GM19468 (cell line): ENCODE data around the gene SNUPN.
A peak's percentile ranks its signal among the peaks of the same experiment; 100 is the strongest.

Source experiments
- ATAC-seq: cut with Tn5 transposase; IDR thresholded peaks from one replicate; pipeline ENCODE4 v1.9.1; 2021; ENCODE audit warnings: mild to moderate bottlenecking, moderate library complexity, moderate number of reproducible peaks; ENCODE audit not compliant: unreplicated experiment; ENCODE audit errors: extremely low read depth

Gene SNUPN

DNA sequence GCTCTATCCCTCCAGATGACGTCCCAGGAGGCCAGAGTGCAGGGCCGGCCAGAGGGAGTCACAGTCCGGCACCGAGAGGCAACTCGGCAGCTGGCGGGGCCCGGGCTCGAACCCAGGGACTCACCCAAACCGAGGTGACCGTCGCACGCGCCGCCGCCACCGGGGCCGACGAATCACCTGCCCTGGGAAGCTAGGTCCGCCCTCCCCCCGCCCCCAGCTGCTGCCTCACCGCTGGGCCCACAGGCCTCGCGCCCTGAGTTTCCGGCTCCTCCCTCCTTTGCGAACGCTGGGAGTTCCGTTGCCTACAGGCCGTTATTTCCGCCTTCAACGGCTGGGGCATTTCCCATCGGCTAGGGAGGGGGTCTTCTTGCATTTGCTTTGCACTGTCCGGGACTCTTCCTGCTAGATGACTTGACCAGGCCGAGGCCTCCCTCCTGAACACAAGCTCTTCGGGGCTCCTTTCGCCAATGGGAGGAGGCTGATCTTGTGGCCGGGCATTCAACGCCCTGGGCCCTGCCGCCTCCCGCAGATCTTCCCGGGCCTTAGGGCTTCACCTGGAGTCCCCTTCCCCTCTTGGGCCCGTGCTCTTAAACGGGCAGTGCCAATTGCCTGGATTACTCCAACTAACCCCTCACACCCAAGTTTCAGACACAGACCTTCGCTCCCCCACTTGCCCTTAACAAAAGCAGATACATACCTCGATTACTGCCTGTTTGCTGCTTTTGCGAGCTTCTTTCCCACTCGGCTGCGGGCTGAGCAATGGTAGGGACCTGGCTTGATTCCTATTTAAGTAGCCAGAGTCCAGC, at the start of gene SNUPN:
SNUPN (minus strand) TSS at position 184 of the 806 bp plus-strand sequence. CDS start 4,674 bp downstream, outside the sequence.
- peak; percentile 28 for ATAC-seq

DNA sequence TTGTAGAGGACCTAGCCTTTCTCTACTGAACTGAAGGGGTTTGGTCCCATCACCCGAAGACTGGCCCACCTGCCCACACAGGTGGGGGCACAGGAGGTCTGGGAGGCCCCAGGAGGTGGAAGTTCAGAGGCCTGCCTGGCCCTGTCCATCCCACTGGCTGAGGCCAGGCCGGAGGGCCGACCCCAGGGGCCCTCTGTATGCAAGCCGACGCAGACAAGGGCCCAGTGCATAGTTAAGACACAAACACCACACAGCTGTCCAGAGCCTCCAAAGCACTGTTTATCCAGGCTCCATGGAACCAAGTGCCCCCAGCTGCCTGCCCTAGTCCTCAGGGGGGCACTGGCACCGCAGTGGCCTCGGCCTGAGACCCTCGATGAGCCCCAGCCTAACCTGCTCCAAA, 48.8 kb upstream of the SNUPN start:
- no peak for ATAC-seq

DNA sequence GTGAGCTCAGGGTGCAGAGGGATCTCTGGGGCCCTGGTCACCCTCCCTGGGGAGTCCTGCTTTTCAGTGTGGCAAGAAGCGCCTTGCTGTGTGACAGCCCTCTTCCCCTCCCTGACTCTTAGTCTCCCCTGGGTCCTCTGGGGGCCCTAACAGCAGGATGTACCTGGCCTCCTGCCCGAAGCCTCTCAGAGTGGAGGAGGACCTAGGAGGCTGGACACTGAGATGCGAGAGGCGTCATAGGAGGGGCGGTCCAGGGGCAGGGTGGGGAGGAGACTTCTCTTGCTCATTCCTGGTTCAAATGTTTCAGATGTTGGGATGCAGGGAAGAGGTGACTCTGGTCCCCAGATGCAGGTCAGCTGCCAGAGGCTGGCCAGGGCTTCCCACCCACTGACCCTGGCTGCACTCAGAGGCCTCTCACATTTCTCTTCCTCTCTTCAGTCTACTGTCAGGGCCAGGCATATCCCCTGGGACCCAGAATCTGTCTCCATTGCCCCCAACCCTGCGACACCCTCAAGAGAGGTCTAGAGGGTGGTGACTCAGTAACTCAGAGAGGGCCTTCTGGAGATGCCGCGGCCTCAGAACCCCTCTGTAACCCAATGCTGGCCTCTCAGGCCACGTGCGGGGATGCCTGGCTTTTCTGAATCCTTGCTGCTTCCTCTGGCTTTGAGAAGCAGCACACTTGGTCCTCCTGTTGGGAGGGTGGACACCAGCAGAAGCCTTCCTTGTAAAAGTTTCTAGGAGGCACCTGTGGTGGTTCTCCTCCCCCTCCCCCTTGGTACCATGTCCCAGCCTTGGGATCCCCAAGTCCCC, 48.1 kb upstream of the SNUPN start:
- no peak for ATAC-seq

DNA sequence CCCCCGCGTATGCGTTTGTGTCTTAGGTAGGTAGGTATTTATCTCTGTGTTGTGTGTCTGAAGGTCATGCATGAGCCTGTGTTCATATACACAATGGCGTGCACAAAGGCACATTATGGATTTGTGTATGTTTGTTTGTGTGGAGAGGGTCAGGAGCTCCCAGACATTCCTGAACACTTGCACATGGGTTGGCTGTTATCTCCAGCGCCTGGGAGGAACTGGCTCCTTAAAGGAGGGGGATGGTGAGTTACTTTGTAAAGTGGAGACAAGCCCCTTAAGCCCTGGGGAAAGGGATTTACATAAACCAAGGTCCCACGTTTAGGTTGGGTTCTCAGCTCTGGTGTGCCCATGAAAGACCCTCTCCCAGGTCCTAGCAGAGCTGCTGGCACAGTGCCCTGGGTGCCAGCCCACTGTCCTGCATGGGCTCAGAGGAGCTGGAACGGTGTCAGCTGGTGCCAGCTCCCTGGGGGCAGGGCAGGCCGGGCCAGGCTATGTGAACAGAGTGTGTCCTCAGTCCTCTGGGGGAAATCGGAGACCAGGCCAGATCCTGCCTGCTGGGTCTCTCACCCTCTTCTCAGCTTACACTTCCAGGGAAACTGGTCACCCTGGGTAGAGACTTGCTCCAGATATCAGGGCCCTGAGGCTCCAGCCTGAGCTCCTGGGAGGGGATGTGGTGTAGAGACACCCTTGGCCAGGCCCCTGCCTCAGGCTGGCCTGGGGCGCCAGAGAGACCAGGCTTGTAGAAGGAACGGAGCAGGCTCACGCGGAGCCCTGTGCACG, 47.3 kb upstream of the SNUPN start:
- no peak for ATAC-seq

DNA sequence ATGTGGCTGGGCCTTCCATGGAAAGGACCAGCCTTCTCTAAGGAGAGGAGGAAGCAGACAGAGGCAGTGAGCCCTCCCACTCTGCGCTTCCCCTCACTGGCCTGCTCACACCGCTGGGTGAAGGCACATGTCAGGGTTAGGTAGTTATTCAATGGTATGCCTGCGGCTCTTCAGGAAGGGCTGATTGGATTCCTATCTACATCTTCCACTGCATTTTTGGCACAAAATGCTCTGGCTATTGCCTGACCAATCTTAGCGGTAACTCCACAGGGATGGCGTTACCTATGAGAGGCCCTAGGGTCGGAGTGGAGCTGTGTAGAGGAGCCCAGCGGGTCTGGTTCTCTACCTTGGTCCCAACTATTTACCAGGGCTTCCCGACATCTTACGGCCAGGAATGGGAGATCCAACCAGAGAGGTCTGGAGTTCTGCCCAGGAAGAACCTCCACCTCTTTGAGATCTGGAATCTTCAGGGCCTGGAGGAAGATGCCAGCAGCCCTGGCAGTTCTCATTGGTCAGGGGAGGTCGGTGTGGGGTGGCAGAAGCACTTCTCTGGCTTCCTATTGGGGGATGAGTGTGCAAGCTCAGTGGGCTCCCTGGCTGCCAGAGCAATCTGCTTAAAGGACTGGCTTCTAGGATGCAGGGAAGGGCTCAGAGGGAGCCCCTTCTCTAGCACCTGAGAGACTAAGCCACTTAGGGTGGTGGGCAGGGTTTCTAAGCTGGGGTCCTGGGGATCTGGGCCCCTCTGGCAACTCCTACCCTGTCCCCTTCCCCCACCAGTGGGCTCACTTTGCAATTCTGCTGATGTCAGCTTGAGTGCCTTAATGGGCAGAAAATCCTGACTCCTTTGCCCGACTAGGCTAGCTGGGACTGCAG, 46.4 kb upstream of the SNUPN start:
- no peak for ATAC-seq

DNA sequence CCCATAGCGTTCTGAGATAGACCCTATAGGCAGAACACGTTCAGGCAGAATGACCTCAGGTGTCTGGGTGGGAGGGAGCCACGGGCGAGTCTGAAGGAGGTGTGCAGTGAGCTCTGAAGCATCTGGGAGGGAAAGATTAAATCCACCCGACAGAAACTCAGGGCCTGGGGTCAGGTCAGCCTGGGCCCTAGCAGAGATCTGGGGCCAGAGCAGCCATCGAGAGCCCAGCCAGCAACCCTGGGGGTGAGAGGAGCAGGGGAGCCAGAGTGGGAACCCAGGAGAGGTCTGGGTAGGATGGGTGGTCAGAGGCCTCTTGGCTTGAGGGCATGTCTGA, 44.3 kb upstream of the SNUPN start:
- ATAC-seq = no peak

DNA sequence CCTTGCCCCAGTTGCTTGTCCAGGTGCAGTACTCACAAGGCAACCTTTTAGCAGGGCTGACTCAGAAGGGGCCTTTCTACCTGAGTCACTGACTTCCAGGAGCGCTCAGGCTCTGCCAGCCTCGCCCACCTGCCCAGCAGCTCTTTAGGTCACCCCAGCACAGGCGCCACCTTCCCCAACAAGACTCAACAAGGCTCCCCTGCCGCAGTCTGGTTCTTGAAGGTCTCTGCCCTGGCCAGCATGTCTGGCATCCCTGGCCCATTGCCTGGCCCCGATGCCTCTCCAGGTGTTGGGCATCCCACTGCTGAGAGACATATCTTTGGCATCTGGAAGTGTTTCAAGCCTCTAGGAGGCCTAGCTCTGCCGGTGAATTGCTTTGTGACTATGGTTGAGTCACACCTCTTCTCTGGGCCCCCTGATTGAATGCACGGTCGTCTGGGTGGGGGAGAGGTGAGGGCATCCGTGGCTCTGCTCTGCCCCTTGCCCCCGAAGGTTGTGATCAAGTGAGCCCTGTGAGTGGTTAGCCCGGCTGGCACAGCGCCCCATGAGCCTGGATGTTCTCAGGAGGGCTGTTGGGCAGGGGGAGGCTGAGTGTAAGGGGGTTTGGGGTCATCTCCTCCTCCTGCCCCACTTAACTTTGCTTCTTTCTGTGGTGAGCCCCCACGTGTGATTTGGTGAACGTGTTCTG, 43.8 kb upstream of the SNUPN start:
- ATAC-seq = no peak

DNA sequence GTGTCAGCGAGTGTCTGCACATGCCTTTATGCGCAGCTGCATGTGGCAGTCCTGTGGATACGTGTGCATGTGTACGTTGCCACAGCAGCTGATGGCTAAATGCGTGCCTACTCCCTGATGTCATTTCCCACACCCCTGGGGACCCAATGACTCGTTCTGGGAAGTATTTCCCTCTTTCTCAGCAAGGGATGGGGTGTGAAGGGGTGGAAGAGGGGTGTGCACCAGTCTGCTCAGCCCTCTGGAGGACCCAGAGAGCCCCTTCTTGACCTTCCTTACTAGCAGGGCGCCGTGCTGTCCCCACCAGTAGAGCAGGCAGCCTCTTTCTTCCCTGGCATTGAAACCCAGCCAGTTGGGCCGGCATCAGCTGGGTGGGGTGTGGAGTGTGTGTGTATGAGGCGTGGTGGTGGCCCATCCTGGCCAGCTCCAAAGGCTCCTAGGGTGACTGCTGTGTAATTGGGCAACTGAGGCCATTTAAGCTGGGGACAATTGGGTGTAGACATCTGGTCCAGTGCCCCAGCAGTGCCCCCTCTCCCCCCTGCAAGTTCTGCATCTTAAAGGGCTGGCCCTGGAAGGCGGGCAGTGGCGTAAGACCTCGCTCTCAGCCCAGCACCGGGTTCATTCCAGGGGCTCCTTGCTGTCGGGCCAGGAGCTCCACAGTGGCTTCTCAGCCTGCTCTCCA, 41.4 kb upstream of the SNUPN start:
- no peak for ATAC-seq

DNA sequence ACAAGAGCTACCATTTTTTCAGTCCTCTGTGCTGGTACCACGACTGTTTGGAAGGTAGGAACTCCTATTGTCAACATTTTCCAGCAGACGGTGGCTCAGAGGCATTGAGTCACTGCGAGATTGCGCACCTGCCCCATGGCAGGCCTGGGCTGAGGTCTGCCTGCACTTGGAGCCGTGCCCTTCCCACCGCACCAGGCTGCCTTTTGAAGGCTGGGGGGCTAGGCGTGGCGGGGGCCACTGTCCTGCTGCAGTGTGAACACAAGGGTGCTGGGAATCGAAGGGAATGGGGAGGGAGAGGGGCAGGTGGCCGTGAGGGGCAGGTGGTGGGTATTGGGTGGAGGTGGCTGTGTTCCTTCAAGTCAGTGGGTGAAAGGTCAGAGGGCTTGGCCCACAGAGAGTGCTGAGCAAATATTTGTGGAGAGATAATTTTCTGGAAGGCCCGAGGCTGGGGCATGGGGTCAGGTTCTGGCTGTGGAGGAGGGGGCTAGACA, 38.5 kb upstream of the SNUPN start:
- no peak for ATAC-seq

DNA sequence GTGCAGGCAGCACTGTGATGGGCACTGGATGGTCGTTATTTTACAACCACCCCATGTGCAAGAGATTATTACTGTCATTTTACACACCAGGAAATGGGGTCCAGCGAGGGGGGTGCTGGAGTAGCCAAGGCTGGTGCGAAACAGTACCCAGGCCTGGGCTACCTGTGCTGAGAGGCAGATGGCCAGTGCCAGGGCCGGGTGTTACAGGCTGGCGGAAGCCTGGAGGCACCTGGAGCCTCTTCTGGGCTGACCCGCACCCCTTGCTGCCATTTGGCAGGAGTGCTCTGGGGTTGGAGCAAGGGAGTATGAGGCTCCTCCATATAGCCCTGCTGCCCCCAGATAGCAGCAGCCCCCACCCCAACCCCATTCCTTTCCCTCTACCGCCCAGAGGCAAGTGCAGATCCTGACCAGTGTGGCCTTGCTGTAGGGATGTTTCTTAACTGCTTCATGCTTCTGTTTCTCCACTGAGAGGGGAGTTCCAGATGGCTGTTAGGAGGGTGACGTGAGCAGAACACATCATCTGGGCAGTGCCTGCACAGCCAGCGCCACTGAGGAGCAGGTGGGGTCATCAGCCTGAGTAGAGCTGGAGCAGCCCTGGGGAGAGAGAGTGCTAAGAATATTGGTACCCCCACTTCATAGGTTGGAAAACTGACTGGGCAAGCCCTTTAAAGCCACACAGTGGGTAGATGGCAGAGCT, 37.4 kb upstream of the SNUPN start:
- no peak for ATAC-seq

DNA sequence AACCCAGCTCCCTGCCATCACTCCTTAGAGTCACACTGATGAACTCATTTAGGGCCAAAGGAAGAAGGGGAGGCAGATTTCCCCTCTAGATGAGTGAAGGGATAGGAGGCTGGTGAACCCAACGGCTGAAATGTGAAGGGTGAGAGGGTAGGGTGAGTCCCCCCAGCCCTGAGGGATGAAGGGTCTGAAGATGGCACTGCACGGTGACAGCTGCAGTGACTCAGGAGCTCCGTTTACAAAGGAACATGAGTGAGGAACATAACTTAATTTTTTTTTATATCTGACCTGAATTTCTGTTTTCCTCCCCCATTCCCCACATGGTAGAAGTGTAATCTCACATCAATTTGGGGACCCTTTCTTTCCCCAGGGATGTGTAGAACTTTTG, 36.2 kb upstream of the SNUPN start:
- ATAC-seq = no peak

DNA sequence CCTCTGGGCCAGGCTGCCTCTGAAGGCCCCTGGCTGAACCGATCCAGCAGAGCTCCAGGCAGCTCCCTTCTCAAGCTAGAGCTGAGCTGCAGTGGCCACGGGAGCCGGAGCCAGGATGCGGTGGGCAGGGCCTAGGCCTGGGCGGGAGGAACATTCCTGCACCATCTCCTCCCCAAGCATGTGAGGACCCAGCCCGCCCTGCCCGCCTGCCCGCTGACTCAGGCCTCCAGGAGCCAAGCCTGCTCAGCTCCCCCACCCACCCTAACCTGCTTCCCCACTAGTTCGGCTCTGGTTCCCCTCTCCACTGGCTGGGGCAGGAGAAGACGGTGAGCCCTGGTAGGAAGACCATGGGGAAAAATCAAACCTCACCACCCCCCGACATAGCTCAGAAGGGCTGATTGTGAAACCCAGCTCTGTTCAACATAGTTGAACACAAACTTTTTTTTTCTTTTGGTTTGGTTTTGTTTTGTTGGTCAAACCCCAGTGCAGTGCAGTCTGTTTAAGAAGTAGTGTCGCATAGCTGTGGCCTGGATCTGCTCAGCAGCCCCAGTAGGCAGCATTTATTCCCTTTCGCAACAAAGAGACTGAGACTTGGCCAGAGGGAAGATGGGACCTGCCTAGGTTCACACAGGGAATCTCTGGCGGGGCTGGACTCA, 35.7 kb upstream of the SNUPN start:
- no peak for ATAC-seq

DNA sequence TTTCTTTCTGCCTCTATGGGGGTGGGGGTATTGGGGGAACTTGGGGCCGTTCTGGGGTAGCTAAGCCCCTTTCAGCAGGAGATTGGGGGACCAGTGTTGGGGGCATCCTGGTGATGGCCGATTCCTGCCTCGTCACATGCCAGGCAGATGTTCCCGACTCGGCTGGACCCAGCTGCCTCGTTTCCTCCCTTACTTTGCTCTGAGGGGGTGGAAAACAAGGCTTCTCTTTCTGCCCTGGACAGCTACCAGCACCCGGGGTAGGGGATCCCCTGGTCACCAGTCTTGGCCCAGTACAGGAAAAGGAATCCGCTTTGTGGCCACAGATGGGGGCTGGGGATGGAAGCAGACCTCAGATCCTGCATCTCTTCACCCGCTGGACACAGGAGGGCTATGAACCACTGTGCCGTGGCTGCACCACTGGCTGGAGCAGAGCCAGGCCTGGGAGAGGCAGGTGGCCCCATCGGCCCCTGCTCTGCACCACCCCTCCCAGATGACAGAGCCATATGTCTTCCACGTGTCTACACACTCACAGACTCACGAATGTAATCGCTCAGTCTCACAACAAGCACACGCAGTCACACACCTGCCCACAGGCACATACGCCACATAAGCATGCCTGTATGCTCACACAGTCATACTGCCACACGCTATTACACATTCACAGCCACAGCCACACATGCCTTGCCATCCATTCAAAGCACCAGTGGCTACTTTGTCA, 34.6 kb upstream of the SNUPN start:
- ATAC-seq = no peak

DNA sequence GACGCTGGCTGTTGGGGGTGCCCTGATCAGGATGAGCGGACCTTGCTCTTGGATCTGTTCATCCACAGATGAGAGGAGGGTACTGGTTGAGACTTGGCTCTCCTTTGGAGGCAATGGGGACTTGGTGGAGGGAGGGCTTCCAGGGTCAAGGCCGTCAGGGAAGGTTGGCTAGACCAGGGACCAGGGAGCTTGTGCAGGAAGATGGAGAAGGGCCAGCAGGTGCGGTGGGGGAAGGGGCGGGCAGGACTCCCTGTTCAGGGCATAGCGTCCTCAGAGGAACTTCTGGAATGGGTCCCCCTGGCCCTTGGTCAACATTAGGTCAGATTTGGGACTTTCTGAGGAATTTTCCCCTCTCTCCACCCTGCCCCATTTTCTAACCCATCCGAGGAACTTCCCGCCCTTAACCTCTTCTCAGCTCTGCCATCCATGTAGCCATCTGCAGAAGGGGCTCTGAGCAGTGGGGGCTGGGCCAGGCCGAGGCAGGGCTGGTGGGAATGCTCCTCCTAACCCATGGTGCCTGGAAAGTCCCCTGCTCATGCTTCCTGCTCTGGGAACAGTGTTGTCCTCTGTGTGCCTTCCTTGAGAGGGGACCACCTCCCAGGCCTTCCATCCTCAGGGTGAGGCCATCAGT, 33.7 kb upstream of the SNUPN start:
- ATAC-seq = no peak

DNA sequence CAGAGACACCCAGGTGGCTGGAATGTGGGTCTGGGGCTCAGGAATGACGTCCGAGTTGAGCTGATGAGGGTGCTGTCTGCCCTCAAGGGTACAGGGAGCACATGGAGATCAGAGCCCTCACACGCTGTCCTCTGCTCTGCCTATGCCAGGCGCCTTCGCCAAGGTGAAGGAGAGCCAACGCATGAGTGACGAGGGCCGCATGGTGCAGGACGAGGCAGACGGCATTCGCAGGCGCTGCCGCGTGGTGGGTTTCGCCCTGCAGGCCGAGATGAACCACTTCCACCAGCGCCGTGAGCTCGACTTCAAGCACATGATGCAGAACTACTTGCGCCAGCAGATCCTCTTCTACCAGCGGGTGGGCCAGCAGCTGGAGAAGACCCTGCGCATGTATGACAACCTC, 31.3 kb upstream of the SNUPN start:
- ATAC-seq = no peak

DNA sequence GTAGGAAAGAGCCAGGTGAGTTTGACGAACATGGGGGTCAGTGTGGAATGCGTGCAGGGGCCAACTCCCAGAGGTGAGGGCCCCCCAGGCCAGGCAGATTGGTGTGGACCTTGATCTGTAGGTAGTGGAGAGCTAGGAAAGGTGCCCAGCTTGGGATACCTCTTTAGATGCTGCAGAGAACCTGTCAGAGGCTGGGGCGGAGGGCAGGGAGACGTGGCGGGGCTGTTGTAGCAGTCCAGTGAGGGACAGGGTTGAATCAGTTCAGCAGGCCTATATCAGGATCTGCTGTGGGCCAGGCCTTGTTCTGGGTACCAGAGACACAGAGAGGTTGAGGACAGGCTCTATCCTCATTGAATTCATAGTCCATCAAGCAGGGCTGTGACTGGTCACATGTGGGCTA, 30.8 kb upstream of the SNUPN start:
- no peak for ATAC-seq

DNA sequence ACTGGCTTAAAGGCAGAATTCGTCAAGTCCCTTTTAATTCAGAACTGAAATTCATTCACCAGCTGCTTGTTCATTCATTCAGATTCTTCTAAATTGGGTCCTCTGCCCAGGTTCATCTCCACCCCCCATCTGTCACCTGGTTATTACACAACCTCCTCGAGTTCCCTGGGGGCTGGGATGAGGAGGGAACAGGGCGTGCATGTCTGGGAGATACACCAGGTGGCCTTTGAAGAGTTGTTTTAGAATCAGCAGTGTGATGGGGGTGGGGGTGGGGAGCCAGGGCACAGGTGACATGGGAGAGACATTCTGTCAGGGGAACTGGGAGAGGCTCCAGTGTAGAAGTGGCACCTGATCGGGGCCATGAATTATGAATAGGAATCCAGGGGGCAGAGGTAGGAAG, 30.4 kb upstream of the SNUPN start:
- no peak for ATAC-seq
